Suppressor macrophage treated with lipopolysaccharide for 1 hour (primary cell): ENCODE measurements around the gene UIMC1.

Source experiments
- DNase-seq, 3 donors: peaks; one replicate each; pipeline ENCODE4 v3.0.0-alpha.2; 2020 to 2022

Gene UIMC1

GRCh38 chr5:176952531-176953193 is 53.9 kb downstream of the UIMC1 start:
- no peak for DNase-seq

- no peak for DNase-seq
Observed at GRCh38 chr5:176948458-176948857, 58.1 kb downstream of the UIMC1 start.

GRCh38 chr5:176947847-176948246 is 58.7 kb downstream of the UIMC1 start:
- no peak for DNase-seq

DNA sequence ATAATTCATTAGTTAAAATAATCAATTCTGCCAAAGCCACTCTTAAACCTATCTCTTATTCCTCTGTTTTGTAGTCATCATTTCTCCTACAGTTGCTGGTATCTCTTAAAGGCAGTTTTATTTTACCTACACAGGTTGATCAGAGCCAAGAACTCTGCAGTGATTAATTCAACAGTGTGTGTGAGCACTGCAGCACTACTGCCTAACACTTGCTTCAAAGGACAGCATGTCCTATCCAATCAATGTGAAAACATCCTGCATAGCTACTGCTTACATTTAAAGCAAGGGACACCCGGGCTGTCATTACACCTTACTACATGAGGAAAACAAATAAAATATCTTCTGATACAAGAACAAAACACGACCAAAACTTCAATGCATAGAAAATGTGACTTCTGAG is 62.3 kb downstream of the UIMC1 start:
- DNase-seq, result no peak

DNA sequence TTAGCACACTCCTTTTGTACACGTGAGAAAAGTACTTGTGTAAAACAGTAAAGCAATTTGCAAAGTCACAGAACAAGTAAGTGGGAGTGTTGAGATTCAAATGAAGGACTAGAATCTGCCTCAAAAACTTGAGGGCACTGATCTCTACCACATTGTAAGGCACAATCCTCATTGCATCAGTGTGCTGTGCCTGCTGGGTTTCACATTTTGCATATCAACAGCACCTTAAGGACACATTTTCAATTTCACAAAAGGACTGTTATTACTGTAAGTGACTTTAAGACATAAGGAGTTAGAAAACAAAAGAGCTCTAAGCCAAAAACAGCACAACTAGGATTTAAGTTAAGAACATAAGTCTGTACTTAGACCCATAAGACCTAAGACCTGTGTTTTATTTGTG is 62.8 kb downstream of the UIMC1 start:
- no peak for DNase-seq

DNA sequence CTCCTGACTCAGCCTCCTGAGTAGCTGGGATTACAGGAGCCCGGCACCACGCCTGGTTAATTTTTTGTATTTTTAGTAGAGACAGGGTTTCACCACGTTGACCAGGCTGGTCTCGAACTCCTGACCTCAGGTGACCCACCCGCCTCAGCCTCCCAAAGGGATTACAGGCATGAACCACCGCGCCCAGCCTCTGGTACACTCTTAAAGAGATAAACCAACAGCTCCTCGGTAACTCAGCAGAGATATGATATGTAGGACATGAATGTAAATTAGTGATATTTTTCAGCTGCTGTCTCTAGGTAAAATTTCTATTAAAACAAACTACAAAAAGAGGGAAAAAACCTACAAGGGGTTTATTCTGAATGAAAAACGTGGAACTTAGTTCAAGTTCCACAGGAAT is 64.6 kb downstream of the UIMC1 start:
- no peak for DNase-seq

GRCh38 chr5:176938472-176938871 is 68.1 kb downstream of the UIMC1 start:
- no peak for DNase-seq

DNA sequence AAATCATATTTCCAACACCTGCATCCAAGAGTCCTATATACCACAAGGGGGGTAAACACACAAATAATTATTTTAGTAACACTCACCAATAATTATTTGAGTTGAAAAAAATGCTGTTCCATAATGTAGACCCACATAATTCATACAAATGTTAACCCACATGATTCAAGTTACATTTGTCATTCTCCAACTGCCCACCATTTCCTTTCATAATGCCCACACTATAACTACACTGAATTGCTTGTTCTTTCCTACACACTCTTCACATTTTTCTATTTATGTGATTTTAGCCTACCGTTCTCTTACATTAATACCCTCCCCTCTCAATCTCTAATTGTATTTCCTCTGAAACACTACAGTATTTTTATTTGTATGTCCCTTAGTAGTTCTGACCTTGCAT is 71.6 kb downstream of the UIMC1 start:
- peak; percentile 10 to 29 (median 16) for DNase-seq

GRCh38 chr5:176934309-176934930 is 72.2 kb downstream of the UIMC1 start:
- no peak for DNase-seq

GRCh38 chr5:176929654-176930053 is 76.9 kb downstream of the UIMC1 start:
- DNase-seq, result no peak

- no peak for DNase-seq
Observed at GRCh38 chr5:176927562-176927961, 79.0 kb downstream of the UIMC1 start.

GRCh38 chr5:176922817-176923216 is 83.8 kb downstream of the UIMC1 start:
- DNase-seq, result no peak

GRCh38 chr5:176921714-176922113 is 84.9 kb downstream of the UIMC1 start:
- no peak for DNase-seq

DNA sequence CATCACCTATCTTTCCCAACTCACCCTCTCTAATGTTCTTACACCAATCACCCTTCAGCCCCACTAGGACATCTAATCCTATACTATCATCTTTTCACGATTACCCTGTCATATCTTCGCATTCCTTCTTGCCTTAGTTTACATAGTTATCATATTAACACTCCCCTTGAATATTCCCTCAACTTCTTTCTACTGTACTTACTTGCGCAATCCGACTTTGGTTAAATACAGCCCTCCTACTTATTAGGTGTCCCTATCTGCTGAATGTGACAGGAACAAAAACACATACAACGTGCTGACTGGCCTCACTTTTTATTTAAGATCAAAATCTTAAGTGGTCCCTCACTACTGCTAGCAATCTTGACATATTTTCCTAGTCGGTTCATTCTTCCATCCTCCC is 88.0 kb downstream of the UIMC1 start:
- no peak for DNase-seq

DNA sequence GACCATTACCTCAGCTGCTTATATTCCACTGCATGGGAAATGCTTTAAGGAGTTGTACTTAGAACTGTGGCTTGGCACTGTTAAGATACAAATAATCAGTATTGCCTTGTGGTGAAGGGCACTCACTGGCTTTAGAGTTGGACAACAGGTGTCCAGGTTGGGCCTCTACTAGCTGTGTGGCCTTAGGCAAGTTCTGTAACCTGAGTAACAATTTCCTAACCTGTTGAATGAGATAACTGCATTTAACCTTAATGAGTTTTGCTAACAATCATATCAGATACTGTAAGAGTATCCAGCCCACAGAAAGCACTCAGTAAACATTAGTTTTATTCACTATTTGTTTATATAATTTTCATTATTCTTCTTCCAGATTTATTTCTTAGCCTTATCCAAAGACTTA is 90.2 kb downstream of the UIMC1 start:
- DNase-seq, result no peak

GRCh38 chr5:176915906-176916305 is 90.7 kb downstream of the UIMC1 start:
- no peak for DNase-seq

- no peak for DNase-seq
Observed at GRCh38 chr5:176912115-176912514, 94.5 kb downstream of the UIMC1 start.

GRCh38 chr5:176908675-176909368 is 97.8 kb downstream of the UIMC1 start:
- DNase-seq, result peak; percentile 31 to 69 (median 67)

DNA sequence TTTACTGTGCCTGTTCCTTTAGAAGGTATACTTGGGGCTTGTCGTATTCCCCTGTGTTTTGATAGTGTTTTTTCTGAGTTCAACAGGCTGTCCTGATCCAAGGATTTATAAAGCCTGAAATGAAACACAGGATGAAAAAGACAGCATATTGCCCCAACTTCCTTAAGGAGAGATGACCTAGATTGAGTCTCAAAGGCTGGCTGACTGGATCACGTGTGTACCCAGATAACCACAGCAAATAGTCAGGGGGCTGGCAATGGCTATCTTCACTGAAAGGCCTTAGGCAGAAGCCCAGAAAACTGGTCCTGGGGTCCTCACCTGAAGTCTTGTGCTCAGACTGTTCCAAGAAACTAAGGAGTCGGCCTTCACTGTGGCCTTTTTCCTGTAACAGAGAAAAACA is 99.8 kb downstream of the UIMC1 start:
- no peak for DNase-seq

DNA sequence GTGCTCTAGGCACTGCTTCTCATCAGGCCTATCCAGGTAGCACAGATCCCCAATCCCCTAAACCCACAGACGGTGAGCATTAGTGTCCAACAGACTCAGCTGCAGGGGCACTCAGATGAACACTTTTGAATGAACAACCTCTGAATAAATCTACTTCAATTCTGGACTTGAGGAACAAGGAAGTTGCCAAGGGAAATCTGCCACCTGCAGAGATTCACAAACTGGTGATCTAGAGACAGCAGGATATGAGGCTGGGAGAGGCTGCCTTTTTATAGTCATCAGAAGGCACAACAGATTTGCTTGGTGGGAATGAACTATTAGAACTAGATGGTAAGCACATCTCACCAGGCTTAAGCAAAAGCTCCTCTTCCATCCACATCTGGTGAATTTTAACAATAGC is 100.5 kb downstream of the UIMC1 start:
- no peak for DNase-seq

DNA sequence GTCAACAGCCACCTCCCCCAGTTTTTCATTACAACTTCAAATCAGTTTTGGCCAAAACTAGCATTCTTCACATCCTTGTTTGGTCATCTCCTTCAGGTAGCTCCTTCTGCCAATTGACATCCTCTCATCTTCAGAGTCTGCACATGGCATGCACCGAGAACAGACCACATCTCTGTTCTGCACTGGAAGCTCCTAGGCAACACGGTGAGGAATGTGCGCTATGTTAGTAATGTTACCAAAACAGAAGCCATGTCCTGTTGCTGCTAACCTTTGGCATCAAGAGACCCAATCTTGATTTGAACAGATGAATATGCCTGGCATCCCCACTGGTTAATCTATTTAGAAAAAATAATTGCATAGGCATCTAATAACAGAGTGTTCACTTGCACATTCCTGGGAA is 102.3 kb downstream of the UIMC1 start:
- no peak for DNase-seq

DNA sequence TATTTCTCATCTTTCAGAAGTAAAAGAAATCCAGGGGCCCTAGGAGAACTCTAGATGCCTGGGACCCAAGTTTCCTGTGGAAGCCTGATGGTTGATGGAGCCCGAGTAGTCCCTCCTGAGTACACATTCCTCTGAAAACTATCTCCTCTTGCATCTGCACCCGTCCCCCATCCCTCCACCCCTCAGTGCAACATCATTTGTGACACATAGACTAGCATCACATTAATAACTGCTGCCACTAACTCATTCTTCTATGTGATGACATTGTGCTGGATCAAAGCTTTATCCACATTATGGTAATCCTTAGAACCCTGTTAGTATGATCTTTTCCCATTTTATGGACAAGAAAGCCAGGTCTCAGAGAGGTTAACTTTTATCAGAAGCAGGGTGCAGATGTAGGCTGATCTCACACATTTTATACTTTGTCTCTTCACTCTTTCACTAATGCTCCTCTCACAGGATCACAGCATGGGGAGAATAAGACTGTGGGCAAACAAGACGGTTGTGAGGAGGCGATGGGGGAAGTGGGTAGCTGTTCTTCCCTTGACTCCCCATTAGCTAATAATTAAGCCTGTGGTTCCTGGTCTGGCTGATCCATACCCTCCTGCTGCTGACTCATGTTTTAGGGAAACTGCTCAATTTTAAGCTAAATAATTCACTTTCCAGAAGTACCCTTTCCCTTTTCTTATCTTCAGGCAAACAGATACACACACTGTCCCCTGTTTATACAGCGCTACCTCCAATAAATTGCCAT is 103.5 kb downstream of the UIMC1 start:
- peak; percentile 84 to 86 (median 84) for DNase-seq

GRCh38 chr5:176902102-176902814 is 104.3 kb downstream of the UIMC1 start:
- no peak for DNase-seq
